ENCODE data around the gene MYCBPAP.

DNA sequence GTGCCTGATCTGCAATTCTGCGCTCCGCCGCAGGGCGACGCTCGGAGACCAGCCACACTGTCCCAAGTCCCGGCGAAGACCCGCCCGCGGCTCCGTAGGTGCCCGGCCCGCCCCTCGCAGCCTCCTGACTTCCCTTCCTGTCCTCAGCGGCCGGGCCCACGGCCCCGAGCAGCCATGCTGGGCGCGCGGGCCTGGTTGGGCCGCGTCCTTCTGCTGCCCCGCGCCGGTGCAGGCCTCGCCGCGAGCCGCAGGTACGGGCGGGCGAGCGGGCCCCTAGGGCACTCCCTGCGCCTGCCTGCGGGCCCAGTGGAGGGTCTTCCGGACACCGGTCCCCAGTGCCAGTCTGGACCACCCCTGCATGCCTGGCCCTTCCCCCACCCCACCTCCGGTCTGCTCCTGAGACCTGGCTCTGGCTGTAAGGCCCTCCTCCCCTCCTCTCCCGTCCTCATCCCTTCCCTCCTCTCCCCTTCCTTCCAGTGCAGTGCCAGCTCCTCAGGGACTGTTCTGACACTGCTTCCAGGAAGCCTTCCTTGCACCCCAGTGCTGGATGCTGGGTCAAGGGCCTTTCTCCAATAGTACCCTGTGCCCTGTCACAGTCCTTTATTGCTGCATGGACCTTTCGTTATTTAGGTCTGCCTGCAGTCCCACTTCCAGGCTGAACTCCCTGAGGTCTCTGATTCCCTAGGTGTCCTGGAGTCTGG lies 38.9 kb downstream of the MYCBPAP start, which contains the start of gene SPATA20:
- TF ChIP-seq EZH2 (IDR thresholded peaks at IDR 0.05; ENCODE audit: insufficient read depth, poor library complexity, severe bottlenecking) (no peak), EZH2phosphoT487 (IDR thresholded peaks at IDR 0.05; ENCODE audit: insufficient read depth, low read depth) (no peak)
